HG03066 (cell line): Measurements from ENCODE around the gene C6.
"Not testable (repeated sequence)": the region's sequence is repeated elsewhere in the genome, so short reads cannot be mapped to it uniquely, and the experiment has no call there.

ENCODE experiments used
- ATAC-seq: cut with Tn5 transposase; IDR thresholded peaks from one replicate; pipeline ENCODE4 v1.9.1; 2021; ENCODE audit warnings: low read depth; ENCODE audit not compliant: unreplicated experiment

Gene C6

GRCh38 chr5:41213340-41213739 lies at the start of gene C6:
Gene C6, minus strand, starts transcription at chr5:41213532. Its CDS starts 10,302 bp downstream, at chr5:41203230.
- ATAC-seq = no peak

- ATAC-seq = no peak
Observed at GRCh38 chr5:41256400-41256799, 43.1 kb upstream of the C6 start.

- no peak for ATAC-seq
Observed at GRCh38 chr5:41253109-41253508, 39.8 kb upstream of the C6 start.

- no peak for ATAC-seq
Observed at GRCh38 chr5:41252036-41252435, 38.7 kb upstream of the C6 start.

- ATAC-seq = no peak
Observed at GRCh38 chr5:41250351-41250987, 37.1 kb upstream of the C6 start.

- no peak for ATAC-seq
Observed at GRCh38 chr5:41247135-41247534, 33.8 kb upstream of the C6 start.

GRCh38 chr5:41246376-41246775 lies 33.0 kb upstream of the C6 start:
- ATAC-seq = no peak

- no peak for ATAC-seq
Observed at GRCh38 chr5:41243558-41243957, 30.2 kb upstream of the C6 start.

GRCh38 chr5:41240985-41241384 lies 27.7 kb upstream of the C6 start:
- ATAC-seq = no peak

- ATAC-seq = no peak
Observed at GRCh38 chr5:41240390-41240789, 27.1 kb upstream of the C6 start.

- ATAC-seq = no peak
Observed at GRCh38 chr5:41234475-41234874, 21.1 kb upstream of the C6 start.

GRCh38 chr5:41232797-41233196 lies 19.5 kb upstream of the C6 start:
- ATAC-seq = no peak

GRCh38 chr5:41230276-41230675 lies 16.9 kb upstream of the C6 start:
- not testable (repeated sequence) for ATAC-seq

- ATAC-seq = no peak
Observed at GRCh38 chr5:41223962-41224361, 10.6 kb upstream of the C6 start.

- no peak for ATAC-seq
Observed at GRCh38 chr5:41219658-41220269, 6.4 kb upstream of the C6 start.

GRCh38 chr5:41218929-41219657 lies 5.8 kb upstream of the C6 start:
- ATAC-seq = no peak

- no peak for ATAC-seq
Observed at GRCh38 chr5:41214182-41214581, 850 bp upstream of the C6 start.

GRCh38 chr5:41212935-41213334 lies 397 bp downstream of the C6 start:
- ATAC-seq = no peak

- no peak for ATAC-seq
Observed at GRCh38 chr5:41211417-41211816, 1.9 kb downstream of the C6 start.

- not testable (repeated sequence) for ATAC-seq
Observed at GRCh38 chr5:41205475-41205874, 7.9 kb downstream of the C6 start.

GRCh38 chr5:41203033-41203432 lies 10.3 kb downstream of the C6 start:
- no peak for ATAC-seq
